ENCODE data around the gene DYRK1A.

The DYRK1A gene

DNA sequence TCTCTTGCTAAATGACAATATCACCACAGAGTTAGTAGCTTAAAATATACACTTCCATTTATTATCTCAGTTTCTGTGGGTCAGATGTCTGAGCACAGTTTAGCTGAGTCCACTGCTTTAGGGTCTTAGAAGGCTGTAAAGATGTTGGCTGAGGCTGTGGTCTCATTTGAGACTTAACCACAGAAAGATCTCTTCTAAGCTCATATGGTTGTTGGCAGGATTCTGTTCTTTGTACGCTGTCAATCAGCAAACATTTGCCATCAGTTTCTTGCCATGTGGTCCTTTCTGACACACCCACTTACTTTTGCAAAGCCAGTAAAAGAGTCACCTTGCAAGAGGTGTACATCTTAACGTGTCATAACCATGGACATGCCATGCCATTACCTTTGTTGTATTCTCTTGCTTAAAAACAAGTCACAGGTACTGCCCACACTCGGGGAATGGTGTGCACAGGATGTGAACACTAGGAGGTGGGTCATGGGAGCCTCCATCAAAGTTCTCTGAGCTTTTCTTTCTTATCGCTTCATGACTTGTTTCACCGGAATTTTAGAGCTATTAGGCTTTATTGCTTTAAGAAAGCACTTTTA is 18.7 kb downstream of the DYRK1A start:
- DNase-seq (ENCODE audit: low read depth): no peak

DNA sequence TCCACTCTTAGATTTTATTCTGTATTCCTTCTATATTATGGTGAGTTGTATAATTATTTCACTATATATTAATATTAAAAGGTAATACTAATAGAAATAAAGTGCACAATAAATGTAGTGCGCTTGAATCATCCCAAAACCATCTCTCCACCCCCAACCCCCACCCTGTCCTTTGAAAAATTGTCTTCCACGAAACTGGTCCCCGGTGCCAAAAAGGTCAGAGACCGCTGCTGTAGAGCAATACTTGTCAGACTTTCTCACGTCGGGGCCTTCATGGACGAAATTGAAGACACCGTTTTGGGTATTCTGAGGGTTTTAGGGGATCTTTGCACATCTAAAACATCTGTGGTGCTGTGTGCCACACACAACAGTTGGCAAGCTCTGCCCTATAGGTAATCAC is 19.6 kb downstream of the DYRK1A start:
- DNase-seq (ENCODE audit: low read depth): no peak

DNA sequence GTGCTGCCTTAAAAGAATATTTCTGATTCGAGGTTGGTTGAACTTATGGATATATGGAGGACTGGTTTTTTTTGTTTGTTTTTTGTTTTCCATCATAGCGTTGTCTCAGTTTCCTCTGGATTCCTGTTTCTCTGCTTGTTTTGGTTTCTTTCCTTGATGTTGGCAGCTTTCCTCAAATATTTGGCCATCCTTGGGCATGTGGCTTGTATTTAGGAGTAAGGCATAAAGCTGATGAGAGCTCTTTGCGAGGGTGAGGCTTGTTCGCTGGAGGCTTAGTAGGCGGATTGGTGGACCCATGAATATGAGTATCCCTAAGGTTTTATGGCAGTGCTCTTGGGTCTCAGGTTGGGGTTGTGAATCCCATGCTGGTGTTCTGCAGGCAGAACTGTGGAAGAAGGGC is 22.9 kb downstream of the DYRK1A start:
- DNase-seq (ENCODE audit: low read depth): no peak

DNA sequence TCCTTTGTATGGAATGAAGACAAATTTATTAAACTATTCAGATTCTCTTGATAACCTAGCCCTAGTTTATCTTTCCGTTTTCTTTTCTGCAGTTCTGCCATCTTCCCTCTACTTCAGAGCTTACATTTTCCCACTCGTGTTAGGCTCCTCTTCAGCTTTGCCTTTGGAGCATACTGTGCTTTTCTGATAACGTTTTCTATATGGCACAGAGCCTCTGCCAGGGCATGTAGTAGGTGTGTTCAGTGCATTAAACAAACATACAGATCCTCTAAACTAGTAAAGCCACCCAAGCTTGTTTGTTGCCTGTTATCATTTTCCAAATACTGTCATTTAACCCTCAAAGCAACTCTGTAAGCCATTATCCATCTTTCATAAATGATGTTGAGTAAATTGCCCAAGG is 25.1 kb downstream of the DYRK1A start:
- DNase-seq (ENCODE audit: low read depth): no peak

DNA sequence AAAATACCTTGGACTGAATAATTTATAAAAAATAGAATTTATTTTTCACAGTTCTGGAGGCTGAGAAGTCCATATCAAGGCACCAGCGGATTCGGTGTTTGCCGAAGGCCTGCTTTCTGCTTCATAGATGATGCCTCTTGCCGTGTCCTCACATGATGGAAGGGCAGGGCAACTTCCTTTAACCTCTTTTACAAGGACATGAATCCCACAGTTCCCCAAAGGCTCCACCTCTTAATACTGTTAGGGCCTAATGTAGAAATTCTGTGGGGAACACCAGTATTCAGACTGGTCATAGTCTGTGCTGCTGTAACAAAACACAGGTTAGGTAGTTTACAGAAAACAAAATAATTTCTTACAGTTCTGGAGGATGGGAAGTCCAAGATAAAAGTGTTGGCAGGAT is 25.9 kb downstream of the DYRK1A start:
- no peak for DNase-seq (ENCODE audit: low read depth)

DNA sequence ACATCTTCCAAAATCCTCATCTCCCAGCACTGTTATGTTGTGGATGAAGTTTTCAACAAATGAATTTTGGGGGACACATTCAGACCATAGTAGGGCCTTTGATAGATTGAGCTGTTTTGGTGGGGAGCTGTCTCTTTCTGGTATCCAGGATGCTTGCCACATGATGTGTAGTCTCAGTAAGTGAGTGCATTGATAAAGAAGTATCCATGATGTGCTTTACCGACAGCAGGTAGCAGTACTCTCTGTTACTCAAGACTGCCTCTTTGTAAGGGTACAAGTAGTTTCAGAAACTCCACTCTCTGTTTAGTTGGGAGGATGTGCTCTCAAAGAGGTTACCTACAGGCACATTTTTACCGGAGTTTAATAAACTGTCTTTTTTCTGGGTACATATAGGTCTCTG is 26.5 kb downstream of the DYRK1A start:
- no peak for DNase-seq (ENCODE audit: low read depth)

DNA sequence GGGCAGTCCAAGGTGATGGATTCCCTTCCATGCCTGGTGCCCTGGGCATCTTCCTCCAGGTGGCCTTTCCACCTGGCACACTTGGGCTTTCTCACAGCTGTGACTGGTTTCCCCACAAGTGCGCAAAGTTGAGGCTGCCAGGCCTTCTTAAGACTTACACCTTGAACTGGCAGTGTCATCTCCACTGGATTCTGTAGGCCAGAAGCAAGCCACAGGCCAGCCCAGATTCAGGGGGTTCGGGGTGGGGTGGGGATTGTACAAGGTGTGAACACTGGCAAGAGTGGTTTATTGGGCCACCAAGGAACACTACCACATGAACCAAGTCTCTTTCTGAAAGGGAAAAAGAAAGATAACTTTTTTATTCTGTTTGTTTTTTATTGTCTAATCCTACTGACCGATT is 27.2 kb downstream of the DYRK1A start:
- no peak for DNase-seq (ENCODE audit: low read depth)

DNA sequence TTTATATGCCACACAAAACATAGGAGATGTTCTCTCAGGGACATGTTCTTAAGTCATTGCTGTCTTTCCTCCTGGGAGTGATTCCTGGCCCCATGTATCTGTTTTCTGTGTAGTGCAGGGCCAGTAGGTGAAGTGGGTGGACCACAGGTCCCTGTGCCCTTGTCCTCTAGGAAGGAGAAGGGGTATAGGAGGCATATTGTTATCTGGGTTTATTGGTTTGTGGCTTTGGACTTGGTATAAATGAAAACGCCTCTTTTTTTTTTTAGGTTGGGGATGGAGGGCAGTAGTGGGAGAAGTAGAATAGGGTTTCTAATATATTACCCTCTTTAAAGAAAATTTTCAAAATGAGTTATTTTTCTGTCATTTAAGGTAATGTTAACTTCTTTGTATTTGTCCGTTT is 29.4 kb downstream of the DYRK1A start:
- no peak for DNase-seq (ENCODE audit: low read depth)

DNA sequence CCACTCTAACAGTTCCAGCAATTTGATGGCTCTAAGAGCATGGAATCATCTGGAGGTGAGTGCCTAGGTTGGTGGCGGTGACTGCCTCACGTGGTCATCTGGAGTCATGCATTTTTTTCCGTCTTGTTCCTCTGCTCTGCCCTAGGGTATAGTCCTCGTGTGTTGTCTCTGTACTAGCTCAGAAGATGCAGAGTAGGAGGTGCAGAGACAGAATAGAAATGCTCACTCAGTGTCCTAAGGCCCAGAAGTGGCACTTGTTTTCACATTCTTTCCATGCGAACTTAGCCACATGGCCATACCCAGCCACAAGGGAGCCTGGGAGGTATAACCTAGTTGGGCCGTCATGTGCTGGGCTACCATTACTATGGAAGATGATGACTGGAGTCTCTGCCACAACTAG is 30.3 kb downstream of the DYRK1A start:
- no peak for DNase-seq (ENCODE audit: low read depth)

DNA sequence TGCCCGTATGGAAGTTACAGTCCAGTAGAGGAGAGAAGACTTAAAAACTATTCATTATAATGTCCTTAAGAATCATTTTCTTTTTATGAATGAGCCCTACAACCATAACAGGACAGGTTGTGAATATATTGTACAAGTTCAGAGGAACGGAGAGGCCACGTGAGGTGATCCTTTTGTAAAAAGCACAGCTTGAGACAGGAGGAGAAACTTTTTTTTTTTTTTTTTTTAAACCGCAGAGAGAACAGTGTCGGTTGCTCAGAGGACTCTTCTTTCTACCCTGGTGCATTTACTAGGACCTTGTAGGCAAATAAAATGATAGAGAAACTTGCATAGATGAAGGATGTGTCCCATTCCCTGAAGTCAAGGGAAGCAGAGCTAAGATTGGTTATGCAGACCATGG is 32.1 kb downstream of the DYRK1A start:
- no peak for DNase-seq (ENCODE audit: low read depth)

DNA sequence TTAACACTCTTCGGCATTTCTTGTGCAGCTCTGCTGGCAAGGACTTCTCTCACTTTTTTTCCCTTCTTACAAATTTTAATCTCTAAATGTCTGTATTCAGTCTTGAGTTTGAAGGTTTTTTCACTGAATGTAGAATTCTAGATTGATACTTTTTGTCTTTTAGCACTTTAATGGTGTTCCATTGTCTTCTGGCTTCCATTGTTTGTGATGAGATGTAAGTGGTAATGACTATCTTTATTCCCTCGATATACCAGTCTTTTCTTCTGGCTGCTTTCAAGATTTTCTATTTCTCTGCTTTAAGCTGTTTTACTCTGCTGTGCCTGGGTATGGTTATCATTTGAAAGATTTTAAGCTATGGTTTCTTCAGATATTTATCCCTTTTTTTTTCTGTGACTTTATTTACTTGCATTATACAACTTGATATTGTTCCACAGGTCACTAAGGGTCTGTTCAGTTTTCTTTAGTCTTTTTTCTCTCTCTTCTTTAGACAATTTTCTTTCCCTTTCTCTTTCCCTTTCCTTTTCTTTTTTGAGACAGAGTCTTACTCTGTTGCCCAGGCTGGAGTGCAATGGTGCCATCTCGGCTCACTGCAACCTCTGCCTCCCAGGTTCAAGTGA is 35.8 kb downstream of the DYRK1A start:
- no peak for DNase-seq (ENCODE audit: low read depth)

DNA sequence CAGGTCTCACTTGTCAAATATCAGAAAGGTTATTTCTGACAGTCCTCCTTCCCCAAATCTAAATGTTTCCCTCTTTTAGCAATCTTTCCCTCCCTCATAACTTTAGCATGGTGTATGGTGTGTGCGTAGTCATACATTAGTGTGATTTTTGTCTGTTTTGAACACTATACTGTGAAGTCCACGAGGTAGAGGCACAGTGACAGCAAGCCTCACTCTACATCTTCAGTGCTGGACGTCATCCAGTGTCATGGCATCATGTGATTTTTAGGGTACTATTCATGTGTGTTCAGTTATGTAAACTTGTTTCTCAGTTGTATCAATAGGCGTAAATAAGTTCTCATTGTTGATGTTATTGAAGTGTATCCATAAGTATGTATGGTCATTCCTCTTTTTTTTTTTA is 39.1 kb downstream of the DYRK1A start:
- no peak for DNase-seq (ENCODE audit: low read depth)

DNA sequence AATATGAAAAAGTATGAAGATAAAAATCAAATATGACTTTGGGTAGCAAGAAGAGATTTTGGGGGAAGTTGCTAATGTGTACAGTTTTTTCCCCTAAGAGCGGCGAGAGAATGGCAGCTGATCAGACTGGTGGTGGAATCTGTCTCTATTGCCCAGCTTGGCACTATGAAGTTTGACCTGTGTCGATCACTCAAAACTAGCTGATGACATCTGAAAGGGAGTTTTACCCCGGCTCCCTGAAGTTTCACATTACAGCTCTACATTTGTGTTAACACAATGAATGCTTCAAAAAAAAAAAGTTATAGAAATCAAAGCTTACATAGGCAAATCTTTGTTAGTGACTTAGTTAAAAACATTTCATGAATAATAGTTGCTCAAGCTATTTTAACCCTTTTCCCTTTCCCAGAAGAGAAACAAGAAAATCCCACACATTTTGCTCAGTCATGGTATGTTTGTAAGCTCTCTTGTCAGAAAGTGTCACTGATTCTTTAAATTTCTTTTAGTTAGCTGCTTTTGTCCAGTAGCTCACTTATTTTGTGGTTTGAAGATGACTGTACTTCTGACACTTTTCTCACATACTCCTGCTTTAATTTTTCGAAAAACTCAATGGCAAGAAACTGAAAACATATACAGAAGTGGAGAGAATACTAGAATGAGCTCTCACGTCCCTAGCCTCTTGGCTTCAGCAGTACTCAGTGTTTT is 41.3 kb downstream of the DYRK1A start:
- peak; percentile 12 for DNase-seq (ENCODE audit: low read depth)

DNA sequence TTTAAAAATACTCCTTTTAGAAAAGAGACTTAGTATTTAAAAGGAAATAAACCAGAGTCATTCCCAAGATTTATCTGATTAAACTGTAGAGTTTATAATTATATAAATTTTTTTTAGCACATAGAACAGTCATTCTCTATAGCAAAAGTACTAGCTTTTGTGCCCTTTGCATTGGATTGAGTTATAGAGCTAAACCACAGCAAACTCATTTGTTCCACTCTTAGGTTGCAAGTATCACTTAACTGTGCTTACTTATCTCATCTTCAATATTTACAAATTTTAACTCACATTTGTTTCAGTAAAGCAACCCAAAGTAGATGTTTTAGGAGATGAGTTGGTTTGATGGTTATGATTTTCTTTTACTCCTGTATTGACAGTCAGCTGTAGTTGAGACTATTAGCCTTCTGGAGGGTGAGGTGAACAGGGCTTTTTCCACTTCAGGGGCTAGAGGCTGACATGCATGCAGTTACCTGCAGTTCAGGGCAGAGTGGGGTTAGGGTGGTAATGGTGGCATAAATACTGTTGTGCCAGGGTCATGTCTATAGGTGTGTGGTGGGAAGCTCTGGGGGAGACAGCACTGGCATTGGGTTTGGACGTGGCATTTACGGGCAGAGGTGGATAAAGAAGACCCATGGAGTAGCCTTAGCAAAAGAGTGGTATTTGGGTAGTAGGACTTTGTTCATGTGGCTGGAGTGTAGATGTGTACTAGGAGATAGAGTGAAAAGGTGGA is 42.1 kb downstream of the DYRK1A start:
- DNase-seq (ENCODE audit: low read depth): no peak

DNA sequence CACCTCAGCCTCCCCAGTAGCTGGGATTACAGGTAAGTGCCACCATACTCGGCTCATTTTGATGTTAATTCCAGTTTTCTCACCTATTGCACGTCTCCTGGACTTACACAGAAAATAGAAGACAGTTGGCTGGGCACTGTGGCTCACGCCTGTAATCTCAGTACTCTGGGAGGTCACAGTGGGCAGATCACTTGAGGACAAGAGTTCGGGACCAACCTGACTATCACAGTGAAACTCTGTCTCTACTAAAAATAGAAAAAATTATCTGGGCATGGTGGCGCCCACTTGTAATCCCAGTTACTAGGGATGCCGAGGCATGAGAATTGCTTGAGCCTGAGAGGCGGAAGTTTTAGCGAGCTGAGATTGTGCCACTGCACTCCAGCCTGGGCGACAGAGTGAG is 44.1 kb downstream of the DYRK1A start:
- no peak for DNase-seq (ENCODE audit: low read depth)

DNA sequence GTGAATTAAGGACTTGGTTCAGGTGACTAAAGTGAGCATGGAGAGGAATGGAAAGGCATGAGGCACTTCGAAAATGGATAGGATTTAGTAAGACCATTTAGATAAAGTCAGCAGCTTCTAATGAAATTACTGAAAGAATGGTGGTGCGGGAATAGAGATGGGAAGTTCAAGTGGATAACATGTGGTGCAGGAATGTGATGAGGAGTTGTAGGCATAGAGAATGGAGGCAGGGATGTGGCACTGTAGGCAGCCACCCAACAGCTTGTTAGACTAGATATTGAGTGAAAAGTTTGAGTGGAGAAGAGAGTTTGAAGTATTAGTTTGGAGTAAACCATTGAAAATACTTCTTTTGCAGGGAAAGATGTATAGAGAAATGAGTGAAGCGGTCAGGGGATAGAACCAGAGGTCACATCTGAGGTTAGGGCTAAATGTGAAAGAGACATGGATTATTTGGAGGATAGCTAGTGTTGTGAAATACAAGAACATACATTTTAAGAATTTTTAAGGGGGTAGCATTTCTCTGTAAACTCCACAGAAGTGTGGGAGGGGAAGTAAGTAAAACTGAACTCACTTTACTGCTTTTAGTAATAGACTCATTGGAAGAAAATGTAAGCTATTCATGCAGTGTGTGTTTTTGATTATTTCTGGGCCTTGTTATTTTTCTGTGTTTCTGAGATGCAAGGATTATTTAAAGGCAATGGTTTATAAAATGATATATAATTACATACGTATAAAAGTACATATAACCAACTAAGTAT is 46.2 kb downstream of the DYRK1A start:
- DNase-seq (ENCODE audit: low read depth): peak; percentile 44

DNA sequence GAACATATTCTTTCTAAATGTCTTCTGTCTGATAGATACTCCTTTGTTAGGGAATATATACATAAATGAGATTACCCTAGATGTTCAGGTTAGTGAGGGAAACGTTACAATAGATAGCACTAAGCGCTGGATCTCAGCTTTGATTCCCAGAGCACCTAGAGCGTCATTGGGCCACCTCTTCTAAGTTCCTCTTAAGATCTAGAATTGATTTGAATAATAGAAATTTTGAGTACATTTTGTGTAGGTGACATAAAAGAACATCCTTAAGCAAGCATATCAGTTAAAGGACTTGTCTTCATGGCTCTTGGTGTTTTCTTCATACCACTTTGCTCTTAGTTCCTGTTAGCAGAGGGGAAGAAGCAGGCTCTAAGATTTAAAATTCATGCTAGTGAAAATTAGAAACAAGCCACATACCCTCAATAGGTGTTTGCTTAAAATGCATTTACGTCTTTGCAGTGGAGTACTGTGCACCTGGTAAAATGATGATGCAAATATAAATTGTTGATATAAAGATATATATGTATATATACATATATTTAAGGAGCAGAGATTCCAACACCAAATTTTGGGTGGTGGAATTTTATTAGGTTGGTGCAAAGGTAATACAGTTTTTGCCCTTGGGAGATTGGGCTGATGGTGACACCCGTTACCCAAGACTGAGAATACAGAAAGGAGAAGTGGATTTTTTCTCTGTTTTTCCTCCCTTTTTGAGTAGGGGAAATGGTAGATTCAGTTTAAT is 47.1 kb downstream of the DYRK1A start:
- no peak for DNase-seq (ENCODE audit: low read depth)

DNA sequence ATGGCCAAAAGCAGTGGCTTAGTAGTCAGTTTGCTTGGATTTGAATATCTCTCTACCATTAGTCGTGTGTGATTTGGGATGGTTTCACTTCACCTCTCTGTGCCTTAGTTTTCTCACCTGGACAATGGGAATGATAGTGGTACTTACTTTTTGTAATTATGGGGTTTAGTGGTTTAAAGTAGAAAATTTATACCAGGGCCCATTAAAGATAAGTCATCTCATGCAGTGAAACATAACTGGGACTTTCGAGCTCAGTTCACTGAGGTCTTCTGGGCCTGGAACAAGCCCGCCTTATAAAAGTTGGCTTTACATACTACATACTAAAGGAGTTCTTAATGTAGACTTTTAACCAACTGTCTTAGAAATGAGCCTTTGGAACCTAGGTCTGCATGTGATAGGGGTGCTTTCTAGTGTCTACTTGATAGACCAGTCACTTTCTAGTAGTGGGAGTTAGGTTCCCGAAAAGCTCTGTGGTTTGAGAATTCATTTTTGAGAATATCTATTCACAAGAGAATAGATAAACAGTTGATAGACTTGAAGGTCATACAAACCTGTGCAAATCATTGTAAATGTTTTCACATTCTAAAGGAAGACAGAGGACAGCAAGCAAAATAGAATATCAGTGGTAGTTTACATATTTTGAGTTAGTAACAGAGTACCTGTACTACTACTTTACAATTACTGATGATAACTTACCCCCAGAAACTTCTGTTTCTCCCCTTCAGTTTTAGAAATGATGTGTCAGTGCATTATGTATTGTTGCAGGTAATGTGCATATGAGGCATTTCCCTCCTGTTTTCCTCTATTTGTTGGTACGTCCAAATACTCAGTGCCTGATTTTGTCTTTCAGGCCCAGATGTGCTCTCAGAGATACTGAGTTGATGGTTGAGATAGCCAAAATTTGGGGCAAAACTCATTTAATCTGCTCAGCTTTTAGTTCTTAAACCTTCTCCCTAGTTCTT is 48.0 kb downstream of the DYRK1A start:
- no peak for DNase-seq (ENCODE audit: low read depth)

DNA sequence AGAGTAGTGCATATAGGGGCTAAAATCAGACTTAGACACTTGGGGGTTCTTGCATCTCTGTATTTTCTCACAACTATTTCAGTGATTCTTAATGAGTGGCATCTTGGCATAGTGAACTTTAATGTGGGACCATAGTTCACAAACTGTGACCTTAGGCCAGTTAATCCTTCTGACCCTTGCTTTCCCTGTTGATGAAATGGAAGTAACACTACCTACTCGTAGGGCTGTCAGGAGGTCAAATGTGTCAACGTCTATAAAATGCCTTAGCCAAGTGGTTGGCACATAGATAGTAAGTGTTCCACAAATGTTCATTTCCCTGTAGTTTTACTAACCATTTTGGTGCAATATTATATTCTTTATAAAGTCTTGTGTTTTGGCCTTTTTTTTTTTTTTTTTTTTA is 49.4 kb downstream of the DYRK1A start:
- DNase-seq (ENCODE audit: low read depth): no peak

DNA sequence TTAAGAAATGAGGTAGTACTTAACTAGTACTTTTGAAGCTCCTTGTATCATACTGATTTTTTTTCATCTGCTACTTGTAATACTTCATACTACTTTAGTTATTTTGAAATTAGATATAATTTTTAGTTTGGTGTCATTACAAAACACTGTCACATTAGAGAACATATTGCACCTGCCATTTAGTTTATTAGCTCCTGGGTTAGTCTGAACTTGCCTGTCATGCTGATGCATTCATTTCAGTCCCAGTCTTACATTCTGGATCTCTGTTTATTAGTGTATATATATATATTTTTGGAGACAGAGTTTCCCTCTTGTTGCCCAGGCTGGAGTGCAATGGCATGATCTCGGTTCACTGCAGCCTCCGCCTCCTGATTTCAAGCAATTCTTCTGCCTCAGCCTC is 50.3 kb downstream of the DYRK1A start:
- DNase-seq (ENCODE audit: low read depth): no peak

Data from GM04503 (cell line).